Cardiac muscle cell (in vitro differentiated cells and primary cell): ENCODE results near the gene EML3. TPM values are rescaled to one million over a fixed set of nuclear protein-coding genes. Genes with fewer than 3 reads are reported as not detected.
A peak's percentile ranks its signal among the peaks of the same experiment; 100 is the strongest.

ENCODE experiments used
- DNase-seq, 2 donors: peaks; one replicate each; pipeline versions ENCODE4 v3.0.0 to v3.0.0-alpha.2; 2010 to 2017; ENCODE audit warnings: low read depth in 1 of 2, low spot score in 1 of 2
- H3K27ac ChIP-seq: fragments of 200-600 bp; sonication (generic); 2 replicates; pipeline ENCODE4 v1.5.1; 2016
- H3K27me3 ChIP-seq: fragments of 200-600 bp; sonication (generic); 2 replicates; pipeline ENCODE4 v1.6.0; 2016; ENCODE audit warnings: control low read depth
- H3K36me3 ChIP-seq: fragments of 200-600 bp; sonication (generic); 2 replicates; pipeline ENCODE4 v1.5.1; 2016; ENCODE audit warnings: control low read depth
- H3K4me1 ChIP-seq: fragments of 200-600 bp; sonication (generic); 2 replicates; pipeline ENCODE4 v1.8.1; 2017; ENCODE audit warnings: low read depth, mild to moderate bottlenecking, mixed run types
- H3K4me3 ChIP-seq: fragments of 200-600 bp; sonication (generic); 2 replicates; pipeline ENCODE4 v1.5.1; 2016; ENCODE audit warnings: mild to moderate bottlenecking
- H3K9me3 ChIP-seq: fragments of 200-600 bp; sonication (generic); 2 replicates; pipeline ENCODE4 v1.5.1; 2017; ENCODE audit warnings: low read depth, mild to moderate bottlenecking, control low read depth
- CTCF ChIP-seq: IDR thresholded peaks from 2 replicates; pipeline ENCODE4 v1.5.1; 2012; ENCODE audit warnings: low read depth, mild to moderate bottlenecking, low read length
- polyA plus RNA-seq: library from polyadenylated mRNA; unstranded; fragments of >200 nt; fragmentation: Nextera tagmentation; extraction: Ambion mirVana; gene quantifications from 2 replicates; pipeline ENCODE4 v1.2.1, GENCODE V29; 2016
- total RNA-seq: library from RNA; depleted of rRNA; stranded (reverse); fragments of >200 nt; gene quantifications from 2 replicates; pipeline ENCODE4 v1.2.3, GENCODE V29; 2016

Gene EML3
- total and polyA plus RNA-seq, 2 experiments from 2014 or later = 32.0 to 42.8 TPM

- no peak for DNase-seq
- no peak overlapping the region for H3K27ac ChIP-seq
- peaks cover 25% of the 10 kb centered on the region for H3K4me1 ChIP-seq
- no peak overlapping the region for H3K4me3 ChIP-seq
- H3K27me3 ChIP-seq = no peaks in the 10 kb centered on the region
- no peaks in the 10 kb centered on the region for H3K9me3 ChIP-seq
- TF ChIP-seq CTCF = no peak
- peaks cover 5% of the 10 kb centered on the region for H3K36me3 ChIP-seq
These were observed 58.0 kb downstream of the EML3 start for GRCh38 chr11:62554387-62555167.

GRCh38 chr11:62553839-62554361, 58.7 kb downstream of the EML3 start:
- DNase-seq = no peak
- H3K27ac ChIP-seq = peak overlapping the region; percentile 90

GRCh38 chr11:62553080-62553838, 59.3 kb downstream of the EML3 start:
- Histone ChIP-seq H3K36me3 (no peaks in the 10 kb centered on the region), H3K9me3 (no peaks in the 10 kb centered on the region), H3K4me3 (no peak overlapping the region), H3K27ac (peak overlapping the region; percentile 90), H3K27me3 (no peaks in the 10 kb centered on the region), H3K4me1 (peaks cover 25% of the 10 kb centered on the region)
- no peak for TF ChIP-seq CTCF
- DNase-seq = peak; percentile 64 to 93

More at GRCh38 chr11:62553839-62554361, 58.7 kb downstream of the EML3 start:
- H3K4me1 ChIP-seq = peaks cover 25% of the 10 kb centered on the region
- no peaks in the 10 kb centered on the region for H3K27me3 ChIP-seq
- H3K9me3 ChIP-seq = no peaks in the 10 kb centered on the region
- no peak overlapping the region for H3K4me3 ChIP-seq
- no peak for TF ChIP-seq CTCF
- no peaks in the 10 kb centered on the region for H3K36me3 ChIP-seq

- Histone ChIP-seq H3K27ac (peak overlapping the region; percentile 90), H3K4me3 (no peak overlapping the region), H3K27me3 (no peaks in the 10 kb centered on the region), H3K36me3 (no peaks in the 10 kb centered on the region), H3K4me1 (peaks cover 31% of the 10 kb centered on the region), H3K9me3 (no peaks in the 10 kb centered on the region)
- DNase-seq = no peak
- TF ChIP-seq CTCF = no peak
These were observed 60.0 kb downstream of the EML3 start for GRCh38 chr11:62552485-62553079.

Other genes starting within 250 kb of the EML3 start
- gene SCGB1A1, start 193.7 kb downstream of the EML3 start, total RNA-seq = not detected in 2 replicates
- not detected in 2 replicates for gene SCGB1A1, start 193.7 kb downstream of the EML3 start, polyA plus RNA-seq
- 50.1 and 77.1 TPM in 2 replicates for gene AHNAK, start 66.0 kb downstream of the EML3 start, total RNA-seq
- gene AHNAK, start 66.0 kb downstream of the EML3 start, polyA plus RNA-seq = 10.9 and 13.4 TPM in 2 replicates
- 1,990 and 2,091 TPM in 2 replicates for gene EEF1G, start 38.9 kb downstream of the EML3 start, total RNA-seq
- gene EEF1G, start 38.9 kb downstream of the EML3 start, polyA plus RNA-seq = 769 and 853 TPM in 2 replicates
- 14.9 and 29.1 TPM in 2 replicates for gene TUT1, start 21.3 kb downstream of the EML3 start, total RNA-seq
- gene TUT1, start 21.3 kb downstream of the EML3 start, polyA plus RNA-seq = 18.7 and 32.1 TPM in 2 replicates
- gene MTA2, start 10.9 kb downstream of the EML3 start, total RNA-seq = 101 and 108 TPM in 2 replicates
- gene MTA2, start 10.9 kb downstream of the EML3 start, polyA plus RNA-seq = 22.9 and 31.9 TPM in 2 replicates
- gene ROM1, start 482 bp upstream of the EML3 start, total RNA-seq = 3.3 and 3.5 TPM in 2 replicates
- gene ROM1, start 482 bp upstream of the EML3 start, polyA plus RNA-seq = 6.9 and 7.9 TPM in 2 replicates
- gene B3GAT3, start 9.2 kb upstream of the EML3 start, total RNA-seq = 46.4 and 52.0 TPM in 2 replicates
- 53.0 and 64.9 TPM in 2 replicates for gene B3GAT3, start 9.2 kb upstream of the EML3 start, polyA plus RNA-seq
- 110 TPM in 2 replicates for gene GANAB, start 33.8 kb upstream of the EML3 start, total RNA-seq
- gene GANAB, start 33.8 kb upstream of the EML3 start, polyA plus RNA-seq = 143 and 151 TPM in 2 replicates
- 33.9 and 36.3 TPM in 2 replicates for gene INTS5, start 40.5 kb upstream of the EML3 start, total RNA-seq
- 32.2 and 40.1 TPM in 2 replicates for gene INTS5, start 40.5 kb upstream of the EML3 start, polyA plus RNA-seq
- gene C11orf98, start 52.4 kb upstream of the EML3 start, total RNA-seq = 136 and 141 TPM in 2 replicates
- 115 and 136 TPM in 2 replicates for gene C11orf98, start 52.4 kb upstream of the EML3 start, polyA plus RNA-seq
- 3.8 and 11.0 TPM in 2 replicates for gene CSKMT, start 52.5 kb upstream of the EML3 start, total RNA-seq
- 14.1 and 25.1 TPM in 2 replicates for gene CSKMT, start 52.5 kb upstream of the EML3 start, polyA plus RNA-seq
- gene UQCC3, start 58.9 kb upstream of the EML3 start, total RNA-seq = 13.0 and 18.8 TPM in 2 replicates
- 32.3 and 33.5 TPM in 2 replicates for gene UQCC3, start 58.9 kb upstream of the EML3 start, polyA plus RNA-seq
- gene LBHD1, start 59.5 kb upstream of the EML3 start, total RNA-seq = 11.1 and 11.6 TPM in 2 replicates
- gene LBHD1, start 59.5 kb upstream of the EML3 start, polyA plus RNA-seq = 10.1 and 11.7 TPM in 2 replicates
- 235 and 302 TPM in 2 replicates for gene UBXN1, start 66.3 kb upstream of the EML3 start, total RNA-seq
- 109 and 111 TPM in 2 replicates for gene UBXN1, start 66.3 kb upstream of the EML3 start, polyA plus RNA-seq
- 0.81 and 1.9 TPM in 2 replicates for gene LRRN4CL, start 76.8 kb upstream of the EML3 start, total RNA-seq
- gene LRRN4CL, start 76.8 kb upstream of the EML3 start, polyA plus RNA-seq = 0.24 TPM in 1 of 2 replicates, not detected in the other
- gene BSCL2, start 94.6 kb upstream of the EML3 start, total RNA-seq = 70.3 and 73.8 TPM in 2 replicates
- gene BSCL2, start 94.6 kb upstream of the EML3 start, polyA plus RNA-seq = 73.7 and 79.2 TPM in 2 replicates
- gene GNG3, start 94.9 kb upstream of the EML3 start, total RNA-seq = 0.67 TPM in 1 of 2 replicates, not detected in the other
- 2.6 and 3.0 TPM in 2 replicates for gene GNG3, start 94.9 kb upstream of the EML3 start, polyA plus RNA-seq
- gene HNRNPUL2, start 114.7 kb upstream of the EML3 start, total RNA-seq = 13.7 and 20.0 TPM in 2 replicates
- gene HNRNPUL2, start 114.7 kb upstream of the EML3 start, polyA plus RNA-seq = 2.9 and 3.2 TPM in 2 replicates
- gene TTC9C, start 115.7 kb upstream of the EML3 start, total RNA-seq = 36.3 and 37.3 TPM in 2 replicates
- gene TTC9C, start 115.7 kb upstream of the EML3 start, polyA plus RNA-seq = 39.0 and 45.1 TPM in 2 replicates
- 12.5 and 14.3 TPM in 2 replicates for gene ZBTB3, start 141.4 kb upstream of the EML3 start, total RNA-seq
- 10.4 and 10.8 TPM in 2 replicates for gene ZBTB3, start 141.4 kb upstream of the EML3 start, polyA plus RNA-seq
- gene POLR2G, start 148.8 kb upstream of the EML3 start, total RNA-seq = 67.2 and 101 TPM in 2 replicates
- gene POLR2G, start 148.8 kb upstream of the EML3 start, polyA plus RNA-seq = 195 and 219 TPM in 2 replicates
- 33.1 and 38.8 TPM in 2 replicates for gene TAF6L, start 158.6 kb upstream of the EML3 start, total RNA-seq
- 46.3 and 56.3 TPM in 2 replicates for gene TAF6L, start 158.6 kb upstream of the EML3 start, polyA plus RNA-seq
- gene TMEM179B, start 174.6 kb upstream of the EML3 start, total RNA-seq = 34.2 and 55.2 TPM in 2 replicates
- 78.6 and 81.8 TPM in 2 replicates for gene TMEM179B, start 174.6 kb upstream of the EML3 start, polyA plus RNA-seq
- gene TMEM223, start 179.2 kb upstream of the EML3 start, total RNA-seq = 87.1 and 88.9 TPM in 2 replicates
- gene TMEM223, start 179.2 kb upstream of the EML3 start, polyA plus RNA-seq = 92.4 and 102 TPM in 2 replicates
- gene NXF1, start 192.7 kb upstream of the EML3 start, total RNA-seq = 52.8 and 60.7 TPM in 2 replicates
- gene NXF1, start 192.7 kb upstream of the EML3 start, polyA plus RNA-seq = 96.7 and 127 TPM in 2 replicates
- gene STX5, start 219.3 kb upstream of the EML3 start, total RNA-seq = 38.5 and 45.2 TPM in 2 replicates
- gene STX5, start 219.3 kb upstream of the EML3 start, polyA plus RNA-seq = 49.4 and 53.6 TPM in 2 replicates
- not detected in 2 replicates for gene TEX54, start 220.1 kb upstream of the EML3 start, total RNA-seq
- 3.0 and 4.8 TPM in 2 replicates for gene TEX54, start 220.1 kb upstream of the EML3 start, polyA plus RNA-seq
- 47.4 and 63.3 TPM in 2 replicates for gene WDR74, start 226.8 kb upstream of the EML3 start, total RNA-seq
- gene WDR74, start 226.8 kb upstream of the EML3 start, polyA plus RNA-seq = 42.1 and 52.8 TPM in 2 replicates